GM21447 (cell line): Measurements from ENCODE around the gene SLC17A5.
"Not testable (repeated sequence)": the region's sequence is repeated elsewhere in the genome, so short reads cannot be mapped to it uniquely, and the experiment has no call there.

Experiments used
- ATAC-seq: cut with Tn5 transposase; IDR thresholded peaks from one replicate; pipeline ENCODE4 v1.9.1; 2021; ENCODE audit not compliant: unreplicated experiment

SLC17A5 gene

GRCh38 chr6:73623480-73623879 lies 30.3 kb downstream of the SLC17A5 start:
- ATAC-seq = not testable (repeated sequence)

DNA sequence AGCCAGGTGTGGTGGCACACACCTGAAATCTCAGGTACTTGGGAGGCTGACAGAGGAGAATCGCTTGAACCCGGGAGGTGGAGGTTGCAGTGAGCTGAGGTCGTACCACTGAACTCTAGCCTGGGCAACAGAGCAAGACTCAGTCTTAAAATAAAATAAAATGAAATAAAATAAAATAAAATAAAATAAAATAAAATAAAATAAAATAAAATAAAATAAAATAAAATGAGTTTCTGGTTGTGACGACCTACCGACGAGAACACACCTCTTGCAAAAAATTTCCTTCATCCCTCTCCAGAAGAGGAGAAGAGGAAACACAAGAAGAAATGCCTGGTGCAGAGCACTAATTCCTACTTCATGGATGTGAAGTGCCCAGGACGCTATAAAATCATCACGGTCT lies 35.7 kb downstream of the SLC17A5 start:
- ATAC-seq = not testable (repeated sequence)

DNA sequence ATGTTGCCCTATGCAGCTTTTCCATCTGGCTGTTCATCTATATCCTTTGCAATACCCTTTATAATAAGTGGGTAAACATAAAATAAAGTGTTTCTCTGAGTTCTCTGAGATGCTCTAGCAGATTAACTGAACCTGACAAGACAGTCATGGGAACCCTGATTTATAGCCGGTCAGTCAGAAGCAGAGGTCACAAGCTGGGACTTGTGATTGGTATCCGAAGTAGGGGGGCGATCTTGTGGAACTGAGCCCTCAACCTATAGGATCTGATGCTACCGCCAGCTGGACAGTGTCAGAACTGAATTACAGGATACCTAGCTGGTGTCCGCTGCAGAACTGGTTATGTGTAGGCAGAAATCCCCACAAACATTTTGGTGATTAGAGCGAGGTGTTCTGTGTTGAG lies 39.0 kb downstream of the SLC17A5 start:
- ATAC-seq = no peak

DNA sequence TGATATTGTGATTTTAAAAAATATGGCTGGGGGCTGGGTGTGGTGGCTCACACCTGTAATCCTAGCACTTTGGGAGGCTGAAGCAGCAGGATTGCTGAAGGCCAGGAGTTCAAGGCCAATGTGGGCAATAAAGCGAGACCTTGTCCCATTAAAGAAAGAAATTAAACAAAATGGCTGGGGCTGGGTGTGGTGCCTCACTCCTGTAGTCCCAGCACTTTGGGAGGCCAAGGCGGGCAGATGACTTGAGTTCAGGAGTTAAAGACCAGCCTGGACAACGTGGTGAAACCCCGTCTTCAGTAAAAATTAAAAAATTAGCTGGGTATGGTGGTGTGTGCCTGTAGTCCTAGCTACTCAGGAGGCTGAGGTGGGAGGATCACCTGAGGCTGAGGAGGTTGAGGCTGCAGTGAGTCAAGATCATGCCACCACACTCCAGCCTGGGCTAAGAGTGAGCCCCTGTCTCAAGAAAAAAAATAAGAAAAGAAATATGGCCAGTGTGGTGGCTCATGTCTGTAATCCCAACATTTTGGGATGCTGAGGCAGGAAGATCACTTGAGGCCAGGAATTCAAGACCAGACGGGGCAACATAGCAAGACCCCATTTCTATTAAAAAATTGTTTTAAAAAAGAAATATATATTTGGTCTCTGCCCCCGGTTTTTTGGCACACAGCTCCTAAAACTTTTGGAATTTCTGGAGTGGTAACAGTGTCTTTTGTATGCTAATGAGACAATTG lies 39.8 kb downstream of the SLC17A5 start:
- no peak for ATAC-seq

DNA sequence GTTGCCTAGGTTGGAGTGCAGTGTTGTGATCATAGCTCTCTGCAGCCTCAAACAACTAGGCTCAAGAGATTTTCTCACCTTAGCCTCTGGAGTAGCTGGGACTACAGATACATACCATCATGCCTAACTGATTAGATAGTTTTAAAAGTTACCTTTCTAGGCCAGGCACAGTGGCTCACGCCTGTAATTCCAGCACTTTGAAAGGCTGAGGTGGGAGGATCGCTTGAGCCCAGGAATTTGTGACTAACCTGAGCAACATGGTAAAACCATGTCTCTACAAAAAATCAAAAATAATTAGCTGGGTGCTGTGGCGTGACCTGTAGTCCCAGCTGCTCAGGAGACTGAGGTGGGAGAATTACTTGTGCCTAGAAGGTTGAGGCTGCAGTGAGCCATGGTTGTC lies 41.2 kb downstream of the SLC17A5 start:
- ATAC-seq = no peak

DNA sequence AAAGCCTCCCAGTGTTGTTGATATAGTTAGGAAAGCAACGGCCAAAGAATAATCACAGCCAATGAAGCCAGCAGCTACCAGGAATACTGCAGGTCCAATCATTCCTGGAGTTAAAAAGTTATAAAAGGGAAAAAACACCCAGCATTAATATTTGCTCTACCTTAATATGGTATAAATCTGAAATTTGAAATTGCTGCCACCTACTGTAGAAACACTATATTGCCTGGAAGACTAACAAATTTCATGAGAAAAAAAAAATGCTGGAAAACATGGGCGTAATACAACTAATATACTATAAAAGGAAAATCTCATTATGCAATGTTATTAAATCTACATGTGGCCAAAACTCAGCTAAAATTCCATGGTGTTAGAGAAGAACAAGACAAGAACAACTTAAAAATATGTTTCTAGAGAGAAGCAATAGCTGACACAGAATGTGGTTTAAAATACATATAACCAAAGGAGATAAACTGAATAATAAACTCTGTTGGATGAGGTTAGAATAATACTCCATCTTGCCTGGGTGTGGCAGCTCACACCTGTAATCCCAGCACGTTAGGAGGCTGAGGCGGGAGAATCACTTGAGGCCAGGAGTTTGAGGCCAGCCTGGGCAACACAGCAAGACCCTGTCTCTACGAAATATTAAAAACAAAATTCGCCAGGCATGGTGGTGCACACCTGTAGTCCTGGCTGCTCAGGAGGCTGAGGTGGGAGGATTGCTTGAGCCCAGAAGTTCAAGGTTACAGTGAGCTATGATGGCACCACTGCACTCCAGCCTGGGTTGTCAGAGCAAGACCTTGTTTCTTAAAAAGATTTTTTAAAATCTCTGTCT lies 43.1 kb downstream of the SLC17A5 start:
- no peak for ATAC-seq

GRCh38 chr6:73608761-73609160 lies 45.0 kb downstream of the SLC17A5 start:
- ATAC-seq = no peak

DNA sequence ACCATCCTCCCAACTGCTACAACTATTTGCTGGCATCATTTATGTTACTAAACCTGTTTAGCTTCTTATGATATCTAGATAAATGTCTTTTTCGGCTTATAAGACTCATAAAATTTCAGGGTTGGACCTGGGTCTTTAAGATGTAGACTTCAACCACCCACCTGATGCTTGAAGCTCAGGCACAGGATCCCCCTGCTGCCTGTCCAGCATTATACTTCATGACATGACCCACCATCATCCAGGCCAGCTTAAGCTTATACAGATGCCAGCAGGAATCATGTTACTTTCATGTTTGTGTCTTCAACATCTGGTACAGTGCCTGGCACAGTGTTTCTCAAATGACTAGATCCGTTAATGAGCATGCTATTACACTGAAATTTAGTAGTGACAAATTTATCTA lies 47.4 kb downstream of the SLC17A5 start:
- ATAC-seq = no peak

DNA sequence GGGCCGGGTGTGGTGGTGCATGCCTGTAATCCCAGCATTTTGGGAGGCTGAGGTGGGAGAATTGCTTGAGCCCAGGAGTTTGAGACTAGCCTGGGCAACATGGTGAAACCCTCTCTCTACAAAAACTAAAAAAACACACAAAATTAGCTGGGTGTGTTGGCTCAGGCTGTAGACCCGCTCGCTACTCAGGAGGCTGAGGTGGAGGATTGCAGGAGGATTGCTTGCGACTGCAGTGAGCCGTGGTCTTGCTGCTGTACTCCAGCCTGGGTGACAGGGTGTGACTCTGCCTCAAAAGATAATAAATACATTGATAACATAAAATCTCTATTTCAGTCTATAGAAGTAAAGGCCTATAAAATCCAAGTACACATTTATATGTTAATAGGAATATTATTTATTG lies 49.3 kb downstream of the SLC17A5 start:
- no peak for ATAC-seq

- no peak for ATAC-seq
Measured at GRCh38 chr6:73604020-73604419, 49.8 kb downstream of the SLC17A5 start.

DNA sequence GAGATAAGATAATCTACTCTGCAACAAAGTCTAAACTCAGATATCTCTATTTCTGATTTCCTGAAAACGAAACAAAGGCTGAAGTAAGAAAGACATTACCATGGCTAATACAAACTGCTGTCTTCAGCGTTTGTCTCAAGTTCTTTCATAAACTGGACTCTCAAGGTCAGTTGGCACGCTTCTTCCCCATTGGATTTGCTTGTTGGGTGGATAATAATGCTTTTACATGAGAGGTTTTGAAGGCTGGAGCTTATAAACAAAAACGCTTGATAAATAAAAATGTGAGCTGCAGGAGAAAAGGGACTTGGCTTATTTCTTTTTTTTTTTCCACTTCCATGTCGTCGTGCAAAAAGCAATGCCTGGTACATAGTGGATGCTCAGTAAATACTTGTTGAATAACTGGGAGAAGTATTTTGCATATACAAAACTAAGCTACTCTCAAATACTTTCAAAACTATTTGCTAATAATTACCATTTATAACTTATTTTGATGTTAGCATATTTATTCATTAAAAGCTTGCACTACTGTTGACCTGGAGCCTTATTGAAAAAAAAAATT lies 67.3 kb downstream of the SLC17A5 start:
- ATAC-seq = peak; percentile 8

GRCh38 chr6:73585566-73586415 lies 68.0 kb downstream of the SLC17A5 start:
- peak; percentile 86 for ATAC-seq

DNA sequence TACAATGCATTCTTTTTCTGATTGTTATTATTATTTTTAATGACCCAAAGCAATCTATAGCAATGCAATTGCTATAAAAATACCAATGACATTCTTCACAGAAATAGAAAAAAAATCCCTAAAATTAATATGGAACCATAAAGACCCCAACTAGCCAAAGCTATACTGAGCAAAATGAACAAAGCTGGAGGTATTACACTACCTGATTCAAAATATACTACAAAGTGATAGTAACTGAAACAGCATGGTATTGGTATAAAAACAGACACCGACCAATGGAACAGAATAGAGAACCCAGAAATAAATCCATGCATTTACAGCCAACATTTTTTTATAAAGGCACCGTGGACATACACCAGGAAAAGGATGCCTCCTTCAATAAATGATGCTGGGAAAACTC lies 72.5 kb downstream of the SLC17A5 start:
- ATAC-seq = no peak

DNA sequence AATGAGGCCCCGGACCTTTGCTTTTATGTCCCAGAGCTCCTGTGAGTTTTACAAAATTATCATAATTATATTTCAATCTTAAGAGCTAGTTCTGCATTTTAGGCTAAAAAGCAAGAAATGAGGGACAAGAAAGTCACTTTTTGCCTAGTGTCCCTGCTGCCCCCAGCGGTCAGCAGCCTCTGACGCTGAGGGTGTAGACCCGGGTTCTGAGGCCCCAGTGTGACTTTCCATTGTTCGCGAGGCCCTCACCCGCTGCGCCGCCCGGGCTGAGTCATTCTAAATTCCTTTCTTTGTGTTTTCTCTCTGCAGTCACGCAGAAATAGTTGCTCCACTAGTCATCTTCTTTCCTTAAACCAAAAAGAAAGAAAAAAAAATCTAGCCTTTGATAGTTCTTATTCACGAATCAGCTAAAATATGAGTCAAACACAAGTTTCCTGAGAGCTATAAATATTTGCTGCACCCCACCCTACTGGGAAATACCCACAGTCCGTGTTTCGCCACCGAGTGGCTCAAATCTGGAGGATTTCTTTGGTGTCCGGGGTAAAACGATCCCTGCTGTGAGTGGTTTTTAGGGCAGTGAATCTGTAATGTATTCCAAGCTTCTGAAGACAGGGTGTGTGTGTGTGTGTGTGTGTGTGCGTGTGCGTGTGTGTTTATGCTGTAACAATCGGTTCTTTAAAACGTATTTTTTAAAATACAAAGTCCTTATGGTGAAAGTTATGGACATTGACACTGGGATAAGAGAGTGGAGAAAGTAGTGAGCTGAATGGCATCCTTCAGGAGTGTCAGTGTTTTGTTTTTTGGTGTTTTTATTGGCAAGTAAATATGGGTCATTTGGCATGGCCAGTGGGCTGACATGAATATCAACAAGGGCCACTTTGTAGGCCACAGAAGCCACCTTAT lies 73.3 kb downstream of the SLC17A5 start:
- peak; percentile 70 for ATAC-seq

DNA sequence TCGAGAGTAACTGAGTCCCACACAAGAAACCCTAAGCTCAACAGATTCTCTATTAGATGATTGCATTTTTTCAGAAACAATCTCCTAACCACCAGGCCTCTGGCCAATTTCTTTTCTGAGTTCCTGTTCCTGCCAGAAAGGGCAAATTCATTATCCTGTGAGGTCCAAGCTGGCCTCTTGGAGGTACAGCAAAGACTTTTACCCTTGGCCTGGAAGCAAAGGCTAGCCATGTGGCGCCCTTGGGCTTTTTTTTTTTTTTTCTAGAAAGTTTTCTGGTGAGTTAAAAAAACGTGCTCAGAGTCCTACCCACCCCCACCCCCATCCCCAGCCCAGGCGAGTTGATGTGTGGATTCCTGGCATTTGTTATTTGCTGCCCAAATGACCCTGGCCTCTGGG lies 73.9 kb downstream of the SLC17A5 start:
- no peak for ATAC-seq

GRCh38 chr6:73579389-73579788 lies 74.4 kb downstream of the SLC17A5 start:
- ATAC-seq = no peak

DNA sequence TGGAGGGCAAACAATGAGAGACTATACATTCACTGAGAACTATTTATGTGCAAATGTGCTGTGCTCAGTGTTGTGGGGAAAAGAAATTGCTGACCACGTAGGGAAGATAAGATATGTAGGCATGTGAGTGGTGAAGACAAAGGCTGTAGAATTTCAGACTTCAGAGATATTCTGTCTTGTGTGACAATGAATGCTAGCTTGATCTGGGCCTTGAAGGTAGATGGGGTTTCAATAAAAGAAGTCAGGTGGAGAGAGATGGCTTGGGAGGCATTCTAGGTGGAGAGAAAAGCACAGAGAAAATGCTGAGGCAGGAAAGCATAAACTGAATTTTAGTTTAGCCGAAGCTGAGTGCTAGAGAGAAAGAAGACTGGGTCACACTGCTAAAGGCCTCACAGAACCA lies 76.1 kb downstream of the SLC17A5 start:
- ATAC-seq = no peak

- not testable (repeated sequence) for ATAC-seq
Measured at GRCh38 chr6:73572531-73572930, 81.3 kb downstream of the SLC17A5 start.

DNA sequence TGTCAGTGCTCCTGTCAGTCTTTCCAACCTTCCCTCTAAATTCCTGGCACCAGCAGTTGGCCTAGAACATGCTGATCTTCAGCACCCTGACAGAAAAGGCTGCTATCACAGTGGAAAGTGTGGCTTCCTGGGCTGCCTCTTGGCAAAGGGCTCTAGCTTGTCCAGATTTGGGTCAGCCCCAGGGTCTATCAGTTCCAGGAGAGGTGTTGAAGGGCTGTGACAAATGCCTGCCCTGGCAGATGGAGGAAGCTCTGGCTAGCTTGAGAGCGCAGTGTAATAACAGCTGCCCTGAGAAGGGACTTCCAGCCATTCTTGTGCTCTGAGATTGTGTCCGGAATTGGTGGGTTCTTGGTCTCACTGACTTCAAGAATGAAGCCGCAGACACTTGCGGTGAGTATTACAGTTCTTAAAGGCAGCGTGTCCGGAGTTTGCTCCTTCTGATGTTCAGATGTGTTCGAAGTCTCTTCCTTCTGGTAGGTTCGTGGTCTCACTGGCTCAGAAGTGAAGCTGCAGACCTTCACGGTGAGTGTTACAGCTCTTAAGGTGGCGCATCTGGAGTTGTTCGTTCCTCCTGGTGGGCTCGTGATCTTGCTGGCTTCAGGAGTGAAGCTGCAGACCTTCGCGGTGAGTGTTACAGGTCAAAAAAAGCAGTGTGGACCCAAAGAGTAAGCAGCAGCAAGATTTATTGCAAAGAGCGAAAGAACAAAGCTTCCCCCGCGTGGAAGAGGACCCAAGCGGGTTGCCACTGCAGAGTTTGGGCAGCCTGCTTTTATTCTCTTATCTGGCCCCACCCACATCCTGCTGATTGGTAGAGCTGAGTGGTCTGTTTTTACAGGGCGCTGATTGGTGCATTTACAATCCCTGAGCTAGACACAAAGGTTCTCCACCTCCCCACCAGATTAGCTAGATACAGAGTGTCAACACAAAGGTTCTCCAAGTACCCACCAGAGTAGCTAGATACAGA lies 82.3 kb downstream of the SLC17A5 start:
- ATAC-seq = not testable (repeated sequence)
